HG02973 (cell line): ENCODE measurements around the gene CEP89.
A peak's percentile ranks its signal among the peaks of the same experiment; 100 is the strongest.
"Not testable (repeated sequence)": the region's sequence is repeated elsewhere in the genome, so short reads cannot be mapped to it uniquely, and the experiment has no call there.

Experiments used
- ATAC-seq: cut with Tn5 transposase; IDR thresholded peaks from one replicate; pipeline ENCODE4 v1.9.1; 2021; ENCODE audit warnings: moderate library complexity; ENCODE audit not compliant: unreplicated experiment

CEP89 gene

DNA sequence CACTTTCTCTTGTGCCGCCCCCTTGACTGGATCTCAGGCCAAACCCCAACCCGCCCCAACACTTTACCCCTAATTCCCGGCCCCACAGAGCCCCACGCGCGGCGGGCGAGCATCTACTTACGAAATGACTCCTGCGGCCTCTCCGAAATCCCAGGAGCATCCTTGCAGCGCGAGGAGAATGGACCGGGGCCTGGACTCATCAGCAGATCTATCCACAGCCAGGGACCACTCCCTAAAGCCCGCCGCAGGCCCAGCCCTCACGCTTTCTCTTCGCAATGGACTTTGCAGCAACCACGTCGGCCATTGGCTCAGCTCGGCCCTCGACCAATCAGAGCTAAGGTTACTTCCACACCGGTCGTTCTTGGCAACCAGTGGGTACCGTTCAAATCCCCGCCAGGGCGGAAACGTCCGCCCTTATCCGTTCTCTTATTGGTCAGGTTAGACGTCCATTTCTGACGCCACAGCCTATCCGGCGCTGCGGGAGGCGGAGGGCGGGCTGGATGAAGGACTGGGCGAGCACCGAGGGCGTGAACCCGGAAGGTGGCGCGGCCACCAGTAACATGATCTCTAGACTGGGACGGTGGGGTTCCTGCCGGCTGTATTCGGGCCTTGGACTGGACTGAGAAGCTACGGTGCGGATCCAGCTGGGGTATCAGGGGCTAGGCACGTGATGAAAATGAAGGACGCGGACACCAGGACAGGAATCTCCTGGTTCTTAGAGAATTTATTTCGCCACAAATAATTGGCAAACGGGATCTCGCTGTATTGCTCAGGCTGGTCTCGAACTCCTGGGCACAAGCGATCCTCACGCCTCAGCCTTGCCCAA, at the start of gene CEP89, which contains the start of gene FAAP24:
TSS of gene CEP89 (minus strand) at position 244 of the 826 bp plus-strand sequence. CDS start at position 160, 84 bp downstream.
TSS of gene FAAP24 (plus strand) at position 528 of the 826 bp plus-strand sequence. CDS start 955 bp downstream, outside the sequence.
- peak; percentile 95 for ATAC-seq

DNA sequence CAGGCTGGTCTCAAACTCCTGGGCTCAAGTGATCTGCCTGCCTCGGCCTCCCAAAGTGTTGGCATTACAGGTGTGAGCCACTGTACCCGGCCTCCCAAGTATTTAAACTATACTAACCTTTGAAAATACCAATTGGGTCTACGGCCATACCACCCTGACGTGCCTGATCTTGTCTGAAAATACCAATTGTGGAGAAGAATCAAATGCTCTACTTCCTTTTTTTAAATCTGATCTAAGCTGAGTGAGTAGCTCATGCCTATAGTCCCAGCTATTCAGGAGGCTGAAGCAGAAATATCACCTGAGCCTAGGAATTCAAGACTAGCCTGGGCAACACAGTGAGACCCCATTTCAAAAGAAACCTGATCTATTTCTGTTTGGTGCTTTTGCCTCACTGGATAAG, 39.1 kb upstream of the CEP89 start:
- not testable (repeated sequence) for ATAC-seq

GRCh38 chr19:33008738-33009137, 37.0 kb upstream of the CEP89 start:
- ATAC-seq = no peak

GRCh38 chr19:33005440-33005839, 33.7 kb upstream of the CEP89 start:
- ATAC-seq = no peak

DNA sequence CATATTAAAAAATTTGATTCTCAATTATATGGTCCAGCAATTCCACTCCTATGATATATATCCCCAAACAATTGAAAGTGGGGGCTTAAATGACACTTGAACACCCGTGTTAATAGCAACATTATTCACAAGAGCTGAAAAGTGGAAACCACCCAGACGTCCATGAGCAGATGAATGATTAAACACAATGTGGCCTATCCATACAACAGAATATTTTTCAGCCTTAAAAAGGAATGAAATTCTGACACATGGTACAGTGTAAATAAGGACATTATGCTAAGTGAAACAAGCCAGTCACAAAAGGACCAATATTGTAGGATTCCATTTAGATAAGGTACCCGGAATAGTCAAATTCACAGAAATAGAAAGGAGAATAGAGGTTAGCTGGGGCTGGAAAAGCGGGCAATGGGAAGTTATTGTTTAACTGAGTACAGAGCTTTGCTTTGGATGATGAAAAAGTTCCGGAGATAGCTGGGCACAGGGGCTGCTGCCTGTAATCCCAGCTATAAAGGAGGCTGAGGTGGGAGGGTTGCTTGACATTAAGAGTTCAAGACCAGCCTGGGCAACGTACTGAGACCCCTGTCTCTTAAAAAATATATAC, 31.8 kb upstream of the CEP89 start:
- ATAC-seq = not testable (repeated sequence)

GRCh38 chr19:33002126-33002865, 30.5 kb upstream of the CEP89 start:
- ATAC-seq = not testable (repeated sequence)

- ATAC-seq = no peak
Observed at GRCh38 chr19:33000910-33001309, 29.2 kb upstream of the CEP89 start.

GRCh38 chr19:33000510-33000909, 28.8 kb upstream of the CEP89 start:
- ATAC-seq = no peak

GRCh38 chr19:32998722-32999121, 27.0 kb upstream of the CEP89 start:
- no peak for ATAC-seq

- ATAC-seq = no peak
Observed at GRCh38 chr19:32997716-32998355, 26.1 kb upstream of the CEP89 start.

GRCh38 chr19:32997061-32997464, 25.3 kb upstream of the CEP89 start:
- ATAC-seq = not testable (repeated sequence)

DNA sequence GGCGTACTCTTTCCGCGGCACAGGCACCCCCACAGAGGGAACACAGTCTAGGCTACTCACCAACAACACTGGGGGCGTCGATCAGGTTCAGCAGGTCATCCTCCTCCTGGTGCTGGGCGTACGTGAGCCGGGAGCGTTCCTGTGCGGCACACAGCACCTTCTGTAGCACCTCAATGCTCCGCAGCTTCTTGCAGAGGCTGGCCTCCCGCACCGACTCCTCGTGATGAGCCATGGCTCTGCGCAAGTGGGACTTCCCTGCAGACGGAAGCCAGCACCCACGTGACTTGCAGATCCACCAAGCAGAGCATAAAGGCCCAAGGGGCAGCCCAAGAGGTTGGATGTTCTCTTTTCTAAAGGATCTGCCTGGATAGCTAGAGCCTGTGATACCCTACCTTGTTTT, 24.2 kb upstream of the CEP89 start:
- not testable (repeated sequence) for ATAC-seq

DNA sequence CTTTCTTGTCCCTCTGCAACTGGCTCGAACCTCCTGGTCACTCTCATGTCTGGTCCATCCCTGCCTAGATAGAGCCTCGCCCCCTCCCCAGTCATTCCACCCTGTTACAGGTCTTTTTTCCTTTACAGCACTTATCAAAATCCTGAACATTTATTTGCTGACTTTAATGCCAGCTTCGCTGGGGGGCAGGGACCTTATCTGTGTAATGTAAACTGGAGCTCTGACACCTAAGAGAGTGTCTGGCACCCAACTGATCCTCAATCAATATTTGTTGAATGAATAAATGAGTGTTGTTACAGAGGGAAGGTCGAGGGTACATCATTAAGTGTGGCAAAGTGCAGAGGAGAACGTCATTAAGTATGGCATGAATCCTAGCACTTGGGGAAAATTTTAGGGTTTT, 17.0 kb upstream of the CEP89 start:
- ATAC-seq = no peak

DNA sequence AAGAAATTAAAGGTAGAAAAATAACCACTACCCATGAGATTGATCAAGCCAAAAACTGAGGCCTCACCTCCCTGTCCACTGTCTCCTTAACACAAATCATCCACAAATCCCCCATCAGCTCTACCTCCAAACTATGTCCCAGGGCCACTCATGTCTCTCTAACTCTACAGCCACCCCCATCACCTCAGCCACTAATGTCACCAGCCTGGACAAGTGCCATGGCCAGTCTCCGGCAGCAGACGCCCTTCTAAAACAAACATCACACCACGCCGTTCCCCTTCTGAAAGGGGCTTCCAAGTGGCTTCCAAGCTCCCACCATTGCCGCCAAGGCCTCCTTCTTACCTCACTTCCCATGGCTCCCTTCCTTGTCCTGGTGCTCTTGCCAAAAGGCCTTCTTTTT, 16.5 kb upstream of the CEP89 start:
- ATAC-seq = not testable (repeated sequence)

DNA sequence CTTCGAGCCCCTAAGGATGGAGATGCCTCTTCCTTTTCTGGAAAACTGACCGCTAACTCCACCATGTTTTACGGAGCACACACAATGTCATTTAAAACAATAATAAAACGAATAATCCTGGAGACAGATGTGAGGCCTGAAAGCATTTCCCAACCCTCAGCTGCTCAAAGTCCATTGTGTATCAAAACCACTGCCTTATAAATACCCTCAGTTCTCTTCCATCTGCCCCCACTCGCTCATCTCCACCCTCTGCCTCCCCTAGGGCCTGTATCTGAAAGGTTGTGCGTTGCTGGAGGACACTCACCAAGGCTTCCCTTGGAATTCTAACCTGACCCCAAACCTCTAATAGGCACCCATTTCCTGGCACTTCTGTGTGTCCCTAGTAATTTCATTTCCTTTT, 10.7 kb upstream of the CEP89 start:
- ATAC-seq = not testable (repeated sequence)

- not testable (repeated sequence) for ATAC-seq
Observed at GRCh38 chr19:32979807-32980206, 8.0 kb upstream of the CEP89 start.

GRCh38 chr19:32977813-32978212, 6.1 kb upstream of the CEP89 start:
- ATAC-seq = not testable (repeated sequence)

- ATAC-seq = no peak
Observed at GRCh38 chr19:32977280-32977679, 5.5 kb upstream of the CEP89 start.

- ATAC-seq = no peak
Observed at GRCh38 chr19:32976223-32976805, 4.6 kb upstream of the CEP89 start.

DNA sequence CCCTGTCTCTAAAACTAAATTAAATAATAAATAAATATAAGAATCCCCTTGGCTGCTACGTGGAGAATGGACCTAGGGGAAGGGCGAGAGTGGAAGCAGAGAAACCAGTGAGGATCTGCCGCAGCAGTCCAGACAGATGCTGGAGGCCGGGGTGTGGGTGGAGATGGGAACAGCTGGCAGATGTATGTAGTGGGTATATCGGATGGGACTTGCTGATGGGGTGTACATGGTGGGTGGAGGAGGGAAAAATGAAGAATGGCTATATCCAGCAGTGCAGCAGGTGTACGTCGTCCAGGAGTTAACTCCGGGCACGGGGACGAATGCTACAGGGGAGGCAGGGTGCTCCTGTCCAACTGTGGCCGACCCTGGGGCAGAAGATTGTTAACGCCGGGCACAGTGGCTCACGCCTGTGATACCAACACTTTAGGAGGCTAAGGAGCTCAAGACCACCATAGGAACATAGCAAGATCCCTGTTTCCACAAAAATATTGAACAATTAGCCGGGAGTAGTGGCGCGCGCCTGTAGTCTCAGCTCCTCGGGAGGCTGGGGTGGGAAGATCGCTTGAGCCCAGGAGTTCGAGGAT, 654 bp downstream of the CEP89 start:
- ATAC-seq = no peak
